ENCODE measurements around the gene DMPK.

DNA sequence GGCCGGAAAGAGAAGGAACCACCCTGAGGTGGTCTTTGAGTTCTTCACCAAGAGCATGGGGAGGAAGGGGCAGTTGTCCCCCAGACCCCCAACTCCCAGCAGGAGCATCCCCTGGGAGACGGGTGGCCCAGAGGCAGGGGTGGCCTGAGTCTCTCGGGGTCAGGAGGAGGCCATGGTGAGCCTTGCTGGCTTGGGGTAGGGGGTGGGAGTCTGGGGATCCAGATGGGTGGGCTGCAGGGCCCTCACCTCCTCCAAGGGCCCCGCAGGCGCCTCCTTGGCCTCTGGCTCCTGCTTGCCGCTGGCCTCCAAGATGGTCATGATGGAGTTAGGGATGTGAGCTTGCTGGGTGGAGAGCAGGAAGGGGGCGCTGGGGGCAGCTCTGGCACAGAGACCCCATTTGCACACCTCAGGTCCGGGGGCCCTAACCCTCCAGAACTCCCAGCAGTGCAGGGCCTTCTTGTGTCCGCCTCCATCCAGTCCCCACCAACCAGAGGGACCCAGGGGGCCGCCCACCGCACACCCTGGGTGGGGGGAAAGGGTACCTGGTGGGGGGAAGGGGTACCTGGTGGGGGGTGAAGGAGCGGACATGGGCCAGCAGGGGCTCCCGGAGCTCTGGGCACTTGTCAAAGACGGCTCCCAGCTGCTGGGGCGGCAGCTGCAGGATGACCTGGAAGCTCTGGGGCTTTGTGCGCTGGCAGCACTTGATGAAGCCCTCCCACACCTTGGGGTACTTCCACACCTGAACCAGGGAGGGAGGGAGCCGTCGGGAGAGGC lies 34.1 kb upstream of the DMPK start:
- TF ChIP-seq TCF12 (IDR thresholded peaks at IDR 0.05), result no peak
- TF ChIP-seq EP300 (IDR thresholded peaks at IDR 0.05; ENCODE audit: borderline replicate concordance in 1 of 2, low read depth in 1 of 2, low read length in 1 of 2), result no peak
- TF ChIP-seq, protein P1, sequence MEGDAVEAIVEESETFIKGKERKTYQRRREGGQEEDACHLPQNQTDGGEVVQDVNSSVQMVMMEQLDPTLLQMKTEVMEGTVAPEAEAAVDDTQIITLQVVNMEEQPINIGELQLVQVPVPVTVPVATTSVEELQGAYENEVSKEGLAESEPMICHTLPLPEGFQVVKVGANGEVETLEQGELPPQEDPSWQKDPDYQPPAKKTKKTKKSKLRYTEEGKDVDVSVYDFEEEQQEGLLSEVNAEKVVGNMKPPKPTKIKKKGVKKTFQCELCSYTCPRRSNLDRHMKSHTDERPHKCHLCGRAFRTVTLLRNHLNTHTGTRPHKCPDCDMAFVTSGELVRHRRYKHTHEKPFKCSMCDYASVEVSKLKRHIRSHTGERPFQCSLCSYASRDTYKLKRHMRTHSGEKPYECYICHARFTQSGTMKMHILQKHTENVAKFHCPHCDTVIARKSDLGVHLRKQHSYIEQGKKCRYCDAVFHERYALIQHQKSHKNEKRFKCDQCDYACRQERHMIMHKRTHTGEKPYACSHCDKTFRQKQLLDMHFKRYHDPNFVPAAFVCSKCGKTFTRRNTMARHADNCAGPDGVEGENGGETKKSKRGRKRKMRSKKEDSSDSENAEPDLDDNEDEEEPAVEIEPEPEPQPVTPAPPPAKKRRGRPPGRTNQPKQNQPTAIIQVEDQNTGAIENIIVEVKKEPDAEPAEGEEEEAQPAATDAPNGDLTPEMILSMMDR (IDR thresholded peaks at IDR 0.05), result no peak
- TF ChIP-seq RAD21 (IDR thresholded peaks at IDR 0.05; ENCODE audit: low read length), result no peak
